Ovary (tissue), 3 donors: Measurements from ENCODE around the gene PTF1A.

ENCODE experiments used
- POLR2A ChIP-seq: fragments of 450-650 bp; IDR thresholded peaks from one replicate; pipeline ENCODE4 v1.6.1; 2017; ENCODE audit warnings: antibody characterized with exemption, mild to moderate bottlenecking, moderate library complexity
- TF ChIP-seq, protein P1 (sequence below), 3 donors: fragments of 450-650 bp in 2 of 3; fragments of 200-600 bp in 1 of 3; IDR thresholded peaks; one replicate each; pipeline versions ENCODE4 v1.5.1 to v1.8.0; 2016 to 2022; ENCODE audit warnings: antibody characterized with exemption in 3 of 3, mild to moderate bottlenecking in 1 of 3
- donor health status: DM: no; HTN: no; CAD: no.

DNA sequence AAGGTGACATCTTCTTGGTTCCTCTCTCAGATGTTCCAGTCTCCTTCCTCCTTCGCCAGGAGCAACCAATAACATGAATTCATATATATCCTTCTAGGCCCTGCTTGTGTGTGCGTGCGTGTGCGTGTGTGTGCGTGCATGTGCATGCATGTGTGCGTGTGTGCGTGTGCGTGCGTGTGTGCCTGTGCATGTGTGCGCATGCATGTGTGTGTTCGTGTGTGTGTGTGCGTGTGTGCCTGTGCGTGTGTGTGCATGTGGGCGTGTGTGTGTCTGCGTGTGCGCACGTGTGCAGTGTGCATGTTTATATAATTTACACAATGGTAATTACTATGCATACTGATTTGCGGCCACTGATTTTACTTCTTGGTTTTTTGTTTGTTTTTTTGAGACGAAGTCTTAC, 43.9 kb upstream of the PTF1A start:
- TF ChIP-seq POLR2A = no peak
- TF ChIP-seq, protein P1, sequence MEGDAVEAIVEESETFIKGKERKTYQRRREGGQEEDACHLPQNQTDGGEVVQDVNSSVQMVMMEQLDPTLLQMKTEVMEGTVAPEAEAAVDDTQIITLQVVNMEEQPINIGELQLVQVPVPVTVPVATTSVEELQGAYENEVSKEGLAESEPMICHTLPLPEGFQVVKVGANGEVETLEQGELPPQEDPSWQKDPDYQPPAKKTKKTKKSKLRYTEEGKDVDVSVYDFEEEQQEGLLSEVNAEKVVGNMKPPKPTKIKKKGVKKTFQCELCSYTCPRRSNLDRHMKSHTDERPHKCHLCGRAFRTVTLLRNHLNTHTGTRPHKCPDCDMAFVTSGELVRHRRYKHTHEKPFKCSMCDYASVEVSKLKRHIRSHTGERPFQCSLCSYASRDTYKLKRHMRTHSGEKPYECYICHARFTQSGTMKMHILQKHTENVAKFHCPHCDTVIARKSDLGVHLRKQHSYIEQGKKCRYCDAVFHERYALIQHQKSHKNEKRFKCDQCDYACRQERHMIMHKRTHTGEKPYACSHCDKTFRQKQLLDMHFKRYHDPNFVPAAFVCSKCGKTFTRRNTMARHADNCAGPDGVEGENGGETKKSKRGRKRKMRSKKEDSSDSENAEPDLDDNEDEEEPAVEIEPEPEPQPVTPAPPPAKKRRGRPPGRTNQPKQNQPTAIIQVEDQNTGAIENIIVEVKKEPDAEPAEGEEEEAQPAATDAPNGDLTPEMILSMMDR (IDR thresholded peaks at IDR 0.05) = no peak
